Peyer's patch (tissue), 4 donors: ENCODE results near the gene ACAA2. TPM values are rescaled to one million over a fixed set of nuclear protein-coding genes. Genes with fewer than 3 reads are reported as not detected.

Source experiments
- DNase-seq, 3 donors: peaks; one replicate each; pipeline ENCODE4 v3.0.0-alpha.2; 2017 to 2019
- H3K27ac ChIP-seq, 4 donors: fragments of 200-600 bp; sonication (generic); one replicate each; pipeline ENCODE4 v1.5.1; 2016 to 2019
- H3K27me3 ChIP-seq, 2 donors: fragments of 200-600 bp; sonication (generic); one replicate each; pipeline ENCODE4 v1.5.1; 2019
- H3K36me3 ChIP-seq, 3 donors: fragments of 200-600 bp; sonication (generic); one replicate each; pipeline ENCODE4 v1.5.1; 2016 to 2019
- H3K4me1 ChIP-seq, 4 donors: fragments of 200-600 bp; sonication (generic); one replicate each; pipeline ENCODE4 v1.5.1; 2016 to 2019
- H3K4me3 ChIP-seq, 4 donors: fragments of 200-600 bp; sonication (generic); 1 replicate in 3 of 4; 2 replicates in 1 of 4; pipeline ENCODE4 v1.5.1; 2016 to 2019; ENCODE audit warnings: mild to moderate bottlenecking in 1 of 4
- H3K9me3 ChIP-seq, 4 donors: fragments of 200-600 bp; sonication (generic); one replicate each; pipeline ENCODE4 v1.5.1; 2016 to 2019; ENCODE audit warnings: mild to moderate bottlenecking in 1 of 4
- POLR2A ChIP-seq, 2 donors: fragments of 450-650 bp; IDR thresholded peaks; one replicate each; pipeline ENCODE4 v1.5.1; 2017; ENCODE audit warnings: antibody characterized with exemption in 2 of 2, mild to moderate bottlenecking in 2 of 2, moderate library complexity in 2 of 2
- total RNA-seq, 4 donors: library from RNA; depleted of rRNA; stranded (reverse); fragments of >200 nt; gene quantifications; one replicate each; pipeline ENCODE4 v1.1.0, GENCODE V29; 2016
- TF ChIP-seq, protein P1 (sequence below), 6 experiments: fragments of 450-650 bp in 4 of 6; fragments of 200-600 bp in 2 of 6; sonication (generic) in 1 of 6; IDR thresholded peaks; one replicate each; pipeline ENCODE4 v1.5.1; 2017 to 2019; ENCODE audit warnings: antibody characterized with exemption in 6 of 6, mild to moderate bottlenecking in 3 of 6, moderate library complexity in 1 of 6

ACAA2 gene
- total RNA-seq, 4 donors from 2014 or later = 97.4 to 257 (median 143) TPM

DNA sequence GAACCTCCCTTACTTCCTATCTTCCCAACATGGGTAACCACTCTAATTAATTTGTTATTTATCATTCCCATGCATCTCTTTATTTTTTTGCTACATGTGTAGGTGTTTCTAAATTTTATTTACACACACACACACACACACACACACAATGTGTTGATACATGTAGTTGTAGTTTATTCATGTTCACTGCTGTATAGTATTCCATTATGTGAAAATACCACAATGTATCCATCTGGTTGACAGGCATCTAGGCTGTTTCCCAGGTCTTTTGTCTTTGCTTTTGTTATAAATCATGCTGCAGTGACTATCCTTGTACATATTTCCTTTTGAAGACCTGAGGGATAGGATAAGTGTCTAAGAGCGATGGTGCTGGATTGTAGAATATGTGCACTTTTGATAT, 59.7 kb downstream of the ACAA2 start:
- TF ChIP-seq POLR2A (IDR thresholded peaks at IDR 0.05) = no peak
- TF ChIP-seq, protein P1, sequence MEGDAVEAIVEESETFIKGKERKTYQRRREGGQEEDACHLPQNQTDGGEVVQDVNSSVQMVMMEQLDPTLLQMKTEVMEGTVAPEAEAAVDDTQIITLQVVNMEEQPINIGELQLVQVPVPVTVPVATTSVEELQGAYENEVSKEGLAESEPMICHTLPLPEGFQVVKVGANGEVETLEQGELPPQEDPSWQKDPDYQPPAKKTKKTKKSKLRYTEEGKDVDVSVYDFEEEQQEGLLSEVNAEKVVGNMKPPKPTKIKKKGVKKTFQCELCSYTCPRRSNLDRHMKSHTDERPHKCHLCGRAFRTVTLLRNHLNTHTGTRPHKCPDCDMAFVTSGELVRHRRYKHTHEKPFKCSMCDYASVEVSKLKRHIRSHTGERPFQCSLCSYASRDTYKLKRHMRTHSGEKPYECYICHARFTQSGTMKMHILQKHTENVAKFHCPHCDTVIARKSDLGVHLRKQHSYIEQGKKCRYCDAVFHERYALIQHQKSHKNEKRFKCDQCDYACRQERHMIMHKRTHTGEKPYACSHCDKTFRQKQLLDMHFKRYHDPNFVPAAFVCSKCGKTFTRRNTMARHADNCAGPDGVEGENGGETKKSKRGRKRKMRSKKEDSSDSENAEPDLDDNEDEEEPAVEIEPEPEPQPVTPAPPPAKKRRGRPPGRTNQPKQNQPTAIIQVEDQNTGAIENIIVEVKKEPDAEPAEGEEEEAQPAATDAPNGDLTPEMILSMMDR (IDR thresholded peaks at IDR 0.05) = no peak
- DNase-seq = no peak
- Histone ChIP-seq H3K27me3 (no peaks in the 10 kb centered on the region), H3K36me3 (no peaks in the 10 kb centered on the region), H3K4me1 (no peaks in the 10 kb centered on the region), H3K4me3 (no peak overlapping the region), H3K9me3 (no peaks in the 10 kb centered on the region), H3K27ac (no peak overlapping the region)

DNA sequence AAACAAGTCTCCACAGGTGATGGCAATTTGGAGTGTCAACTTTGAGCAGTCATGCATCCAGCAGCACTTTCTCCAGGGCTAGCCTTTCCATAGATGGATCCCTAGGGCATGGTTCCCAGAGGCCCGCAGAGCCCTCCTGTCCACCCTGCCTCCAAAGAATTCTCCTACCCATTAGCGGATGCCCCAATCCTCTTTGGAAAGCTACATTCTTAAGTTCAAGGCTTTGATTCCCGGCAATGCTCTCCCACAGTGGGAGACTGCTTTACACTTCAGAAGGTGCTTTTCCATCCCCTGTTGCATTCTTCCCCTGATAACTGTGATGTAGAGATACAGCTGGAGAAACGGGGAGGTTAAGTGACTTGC, 61.3 kb downstream of the ACAA2 start:
- no peak overlapping the region for H3K4me3 ChIP-seq
- H3K27me3 ChIP-seq = no peaks in the 10 kb centered on the region
- DNase-seq = no peak
- H3K4me1 ChIP-seq = no peaks in the 10 kb centered on the region
- no peaks in the 10 kb centered on the region for H3K36me3 ChIP-seq
- no peaks in the 10 kb centered on the region for H3K9me3 ChIP-seq
- TF ChIP-seq, protein P1 (IDR thresholded peaks at IDR 0.05) = no peak
- no peak for TF ChIP-seq POLR2A (IDR thresholded peaks at IDR 0.05)
- no peak overlapping the region for H3K27ac ChIP-seq

DNA sequence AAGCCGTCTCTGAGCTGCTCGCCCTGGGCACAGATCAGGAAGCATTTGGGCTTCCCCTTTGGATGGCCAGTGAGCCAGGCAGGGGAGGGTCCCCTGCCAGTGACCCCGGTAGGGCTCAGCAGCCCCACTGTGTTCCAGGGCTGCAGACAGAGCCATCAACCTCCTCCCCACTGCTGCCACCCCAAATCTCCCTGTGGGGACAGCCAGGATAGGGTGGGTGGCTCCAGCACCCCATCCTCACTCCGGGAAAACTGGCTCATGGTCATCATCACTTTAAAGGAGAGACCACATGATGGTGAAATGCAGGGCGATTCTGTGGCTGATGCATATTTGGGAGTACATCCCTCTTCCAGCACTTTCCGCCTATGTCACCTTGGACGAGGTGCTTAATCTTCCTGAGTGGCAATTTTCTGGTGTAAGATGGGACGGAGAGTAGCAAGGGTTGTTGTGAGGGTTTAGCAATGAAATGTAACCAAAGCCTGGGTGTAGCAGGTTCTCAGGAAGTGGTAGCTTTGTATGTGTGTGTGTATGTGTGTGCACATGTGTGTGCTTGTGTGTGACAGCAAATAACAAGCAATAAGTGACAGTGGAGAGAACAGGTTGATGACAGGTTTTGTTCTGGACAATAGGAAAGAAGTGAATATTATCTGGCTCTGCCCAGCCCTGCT, 61.8 kb downstream of the ACAA2 start:
- H3K27me3 ChIP-seq = no peaks in the 10 kb centered on the region
- peak in 1 of 3 donors; percentile 24 for DNase-seq
- TF ChIP-seq, protein P1 (IDR thresholded peaks at IDR 0.05) = no peak
- TF ChIP-seq POLR2A (IDR thresholded peaks at IDR 0.05) = no peak

DNA sequence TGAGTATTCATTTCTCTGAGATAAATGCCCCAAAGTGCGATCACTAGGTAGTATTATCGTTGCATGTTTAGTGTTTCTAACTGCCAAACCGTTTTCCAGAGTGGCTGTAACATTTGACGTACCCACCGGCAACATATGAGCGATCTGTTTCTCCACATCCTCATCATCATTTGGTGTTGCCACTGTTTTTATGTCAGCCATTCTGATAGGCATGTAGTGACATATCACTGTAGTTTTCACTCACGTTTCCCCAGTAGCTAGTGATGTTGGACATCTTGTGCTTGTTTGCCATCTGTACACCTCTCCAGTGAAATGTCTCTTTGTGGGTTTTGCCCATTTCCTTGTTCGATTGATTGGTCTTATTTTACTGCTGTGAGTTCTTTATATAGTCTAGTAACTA, 63.8 kb downstream of the ACAA2 start:
- H3K27me3 ChIP-seq = no peaks in the 10 kb centered on the region
- TF ChIP-seq, protein P1 (IDR thresholded peaks at IDR 0.05) = no peak
- TF ChIP-seq POLR2A (IDR thresholded peaks at IDR 0.05) = no peak
- no peak overlapping the region for H3K4me3 ChIP-seq
- no peaks in the 10 kb centered on the region for H3K9me3 ChIP-seq
- DNase-seq = no peak
- no peak overlapping the region for H3K27ac ChIP-seq
- no peaks in the 10 kb centered on the region for H3K4me1 ChIP-seq
- no peaks in the 10 kb centered on the region for H3K36me3 ChIP-seq

More for the DNA sequence above, 61.8 kb downstream of the ACAA2 start:
- Histone ChIP-seq H3K27ac (no peak overlapping the region), H3K4me3 (no peak overlapping the region), H3K9me3 (no peaks in the 10 kb centered on the region), H3K4me1 (no peaks in the 10 kb centered on the region), H3K36me3 (no peaks in the 10 kb centered on the region)

DNA sequence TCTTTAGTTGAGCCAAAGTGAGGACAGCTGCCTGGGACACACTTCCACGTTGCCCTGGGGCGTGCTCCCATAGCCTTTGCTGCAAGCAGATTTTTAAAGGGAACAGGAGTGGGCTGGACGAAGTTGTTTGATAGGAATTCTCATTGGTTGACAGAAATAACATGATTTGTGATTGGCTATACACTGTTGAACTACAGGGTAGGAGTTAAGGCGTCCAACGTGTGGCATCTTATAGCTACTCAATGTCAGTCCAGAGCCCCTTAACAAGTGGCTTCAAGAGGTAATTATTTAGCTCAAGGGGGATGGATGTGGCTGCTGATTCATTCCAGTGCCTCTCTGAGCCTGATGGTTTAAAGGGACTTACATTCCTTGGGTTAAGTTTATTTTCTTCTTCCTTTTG, 65.5 kb downstream of the ACAA2 start:
- TF ChIP-seq POLR2A (IDR thresholded peaks at IDR 0.05) = no peak
- TF ChIP-seq, protein P1 (IDR thresholded peaks at IDR 0.05) = no peak
- H3K36me3 ChIP-seq = no peaks in the 10 kb centered on the region
- no peak overlapping the region for H3K4me3 ChIP-seq
- no peak overlapping the region for H3K27ac ChIP-seq
- no peaks in the 10 kb centered on the region for H3K9me3 ChIP-seq
- DNase-seq = peak in 1 of 3 donors; percentile 5
- no peaks in the 10 kb centered on the region for H3K4me1 ChIP-seq
- H3K27me3 ChIP-seq = no peaks in the 10 kb centered on the region
